Lower leg skin (tissue), 4 donors: Measurements from ENCODE around the gene STRBP. TPM values are rescaled to one million over a fixed set of nuclear protein-coding genes. Genes with fewer than 3 reads are reported as not detected.
"Not testable (repeated sequence)": the region's sequence is repeated elsewhere in the genome, so short reads cannot be mapped to it uniquely, and the experiment has no call there.

Source experiments
- DNase-seq, 2 donors: peaks; one replicate each; pipeline ENCODE4 v3.0.0-alpha.2; 2019; ENCODE audit warnings: low spot score in 2 of 2
- H3K4me3 ChIP-seq: fragments of 200-600 bp; sonication (generic); 2 replicates; pipeline ENCODE4 v1.5.1; 2017; ENCODE audit warnings: mild to moderate bottlenecking, low read depth; ENCODE audit not compliant: poor library complexity, severe bottlenecking
- CTCF ChIP-seq, 3 donors: fragments of 450-650 bp; IDR thresholded peaks; one replicate each; pipeline ENCODE4 v1.5.1; 2016; ENCODE audit warnings: antibody characterized with exemption in 3 of 3, mild to moderate bottlenecking in 3 of 3, moderate library complexity in 2 of 3
- POLR2A ChIP-seq, 2 donors: fragments of 450-650 bp; IDR thresholded peaks; one replicate each; pipeline ENCODE4 v1.6.1; 2016 to 2017; ENCODE audit warnings: antibody characterized with exemption in 2 of 2, mild to moderate bottlenecking in 1 of 2, moderate library complexity in 1 of 2
- WGBS, 2 donors: methylation state at CpG; one replicate each; pipeline ENCODE4 v1.1.5; 2018; 5-methylcytosine and 5-hydroxymethylcytosine counted together
- intact Hi-C: fragments of 100-400 bp; cut with DNase I; formaldehyde crosslinking; loops from one replicate; pipeline ENCODE4 v1.15.0; 2023; ENCODE audit warnings: low total_unique reads
- total RNA-seq, 4 donors: library from RNA; depleted of rRNA; stranded (reverse); fragments of >200 nt; gene quantifications; one replicate each; pipeline ENCODE4 v1.1.0, GENCODE V29; 2016

Gene STRBP
- total RNA-seq, 4 donors from 2014 or later, result 6.5 to 11.8 (median 8.8) TPM

GRCh38 chr9:123253204-123253603 is 15.2 kb downstream of the STRBP start:
- WGBS, 2 donors, result 64 to 72% methylated on average over 1 of the region's 1 CpG
- no peak overlapping the region for H3K4me3 ChIP-seq
- no peak for TF ChIP-seq POLR2A (IDR thresholded peaks at IDR 0.05)
- DNase-seq, result no peak
- intact Hi-C loops, result no loop called here

- 54 to 80% methylated on average over 1 of the region's 1 CpG for WGBS, 2 donors
- no peak overlapping the region for H3K4me3 ChIP-seq
- TF ChIP-seq CTCF (IDR thresholded peaks at IDR 0.05) (no peak), POLR2A (IDR thresholded peaks at IDR 0.05) (no peak)
- no peak for DNase-seq
- intact Hi-C loops, result no loop called here
These were observed 16.6 kb downstream of the STRBP start for GRCh38 chr9:123251741-123252140.

GRCh38 chr9:123251324-123251723 is 17.1 kb downstream of the STRBP start:
- no peak overlapping the region for H3K4me3 ChIP-seq
- DNase-seq, result no peak
- intact Hi-C loops, result no loop called here
- TF ChIP-seq CTCF (IDR thresholded peaks at IDR 0.05), result no peak
- TF ChIP-seq POLR2A (IDR thresholded peaks at IDR 0.05), result no peak
- WGBS, 2 donors, result 92 to 94% methylated on average over 1 of the region's 1 CpG

GRCh38 chr9:123250504-123250903 is 17.9 kb downstream of the STRBP start:
- no peak overlapping the region for H3K4me3 ChIP-seq
- no peak for DNase-seq
- no peak for TF ChIP-seq CTCF (IDR thresholded peaks at IDR 0.05)
- no peak for TF ChIP-seq POLR2A (IDR thresholded peaks at IDR 0.05)
- intact Hi-C loops, result no loop called here
- WGBS, 2 donors, result 79 to 96% methylated on average over 1 of the region's 1 CpG

GRCh38 chr9:123249162-123249561 is 19.2 kb downstream of the STRBP start:
- WGBS, 2 donors, result 69 to 97% methylated on average over 4 of the region's 4 CpGs
- DNase-seq, H3K4me3 ChIP-seq, intact Hi-C loops: not testable (repeated sequence)

- DNase-seq, result no peak
- no peak for TF ChIP-seq POLR2A (IDR thresholded peaks at IDR 0.05)
- no peak for TF ChIP-seq CTCF (IDR thresholded peaks at IDR 0.05)
- intact Hi-C loops, result no loop called here
- no peak overlapping the region for H3K4me3 ChIP-seq
- 82 to 93% methylated on average over 2 of the region's 2 CpGs for WGBS, 2 donors
These were observed 19.8 kb downstream of the STRBP start for GRCh38 chr9:123248630-123249029.

GRCh38 chr9:123246534-123246933 is 21.9 kb downstream of the STRBP start:
- intact Hi-C loops, result no loop called here
- no peak for DNase-seq
- TF ChIP-seq POLR2A (IDR thresholded peaks at IDR 0.05) (no peak), CTCF (IDR thresholded peaks at IDR 0.05) (no peak)
- H3K4me3 ChIP-seq, result no peak overlapping the region
